ENCODE results near the gene C19orf53.

The C19orf53 gene

GRCh38 chr19:13804830-13805683, 30.8 kb downstream of the C19orf53 start:
- no peak for TF ChIP-seq ZNF384 (IDR thresholded peaks at IDR 0.05)
- TF ChIP-seq NFRKB (IDR thresholded peaks at IDR 0.05), result no peak
- no peak for TF ChIP-seq LEF1 (IDR thresholded peaks at IDR 0.05; ENCODE audit: borderline replicate concordance)
- TF ChIP-seq SUZ12 (IDR thresholded peaks at IDR 0.05), result no peak
- TF ChIP-seq HDGF (IDR thresholded peaks at IDR 0.05; ENCODE audit: borderline replicate concordance), result no peak
- no peak for TF ChIP-seq CTBP1 (IDR thresholded peaks at IDR 0.05; ENCODE audit: borderline replicate concordance)
- TF ChIP-seq FOXK2 (IDR thresholded peaks at IDR 0.05), result no peak
- TF ChIP-seq L3MBTL2 (conservative IDR thresholded peaks at IDR 0.05), result no peak
- TF ChIP-seq TARDBP (IDR thresholded peaks at IDR 0.05), result no peak
- TF ChIP-seq FOXA1 (IDR thresholded peaks at IDR 0.05), result no peak
- TF ChIP-seq FOXM1 (IDR thresholded peaks at IDR 0.05; ENCODE audit: borderline replicate concordance), result no peak
- no peak for TF ChIP-seq PKNOX1 (IDR thresholded peaks at IDR 0.05)
- no peak for TF ChIP-seq ELF4 (IDR thresholded peaks at IDR 0.05)
- no peak for TF ChIP-seq ARNT (IDR thresholded peaks at IDR 0.05)
- TF ChIP-seq SP1 (IDR thresholded peaks at IDR 0.05), result no peak
- TF ChIP-seq BHLHE40 (IDR thresholded peaks at IDR 0.05; ENCODE audit: borderline replicate concordance), result no peak
- CTCF ChIA-PET, result interaction anchor here (0.6 to 0.7 kb wide), 2 partner anchors 25 to 929 kb away, joined by 3 to 4 read pairs; no protein-coding TSS in a partner anchor
- POLR2A ChIA-PET, result no interaction called here
- DNase-seq (ENCODE audit: extremely low spot score), result no peak

- no peak for DNase-seq (ENCODE audit: extremely low spot score)
- CTCF ChIA-PET, result no interaction called here
- TF ChIP-seq LEF1 (IDR thresholded peaks at IDR 0.05; ENCODE audit: borderline replicate concordance), result no peak
- no peak for TF ChIP-seq ZNF384 (IDR thresholded peaks at IDR 0.05)
- no peak for TF ChIP-seq BHLHE40 (IDR thresholded peaks at IDR 0.05; ENCODE audit: borderline replicate concordance)
- no peak for TF ChIP-seq ELF4 (IDR thresholded peaks at IDR 0.05)
- no peak for TF ChIP-seq SP1 (IDR thresholded peaks at IDR 0.05)
- TF ChIP-seq PKNOX1 (IDR thresholded peaks at IDR 0.05), result no peak
- POLR2A ChIA-PET, result no interaction called here
Observed at GRCh38 chr19:13806728-13807127, 32.5 kb downstream of the C19orf53 start.

GRCh38 chr19:13807421-13808021, 33.3 kb downstream of the C19orf53 start:
- no peak for DNase-seq (ENCODE audit: extremely low spot score)
- ChIA-PET POLR2A (no interaction called here), CTCF (no interaction called here)
- TF ChIP-seq BHLHE40 (IDR thresholded peaks at IDR 0.05; ENCODE audit: borderline replicate concordance), result no peak
- no peak for TF ChIP-seq SP1 (IDR thresholded peaks at IDR 0.05)
- no peak for TF ChIP-seq CTBP1 (IDR thresholded peaks at IDR 0.05; ENCODE audit: borderline replicate concordance)
- TF ChIP-seq SUZ12 (IDR thresholded peaks at IDR 0.05), result no peak
- no peak for TF ChIP-seq ELF4 (IDR thresholded peaks at IDR 0.05)

GRCh38 chr19:13808856-13809255, 34.6 kb downstream of the C19orf53 start:
- no peak for DNase-seq (ENCODE audit: extremely low spot score)
- POLR2A ChIA-PET, result no interaction called here
- TF ChIP-seq FOXA1 (IDR thresholded peaks at IDR 0.05) (no peak), ZNF384 (IDR thresholded peaks at IDR 0.05) (no peak), ELF4 (IDR thresholded peaks at IDR 0.05) (no peak), BHLHE40 (IDR thresholded peaks at IDR 0.05; ENCODE audit: borderline replicate concordance) (no peak), CTBP1 (IDR thresholded peaks at IDR 0.05; ENCODE audit: borderline replicate concordance) (no peak)
- CTCF ChIA-PET, result no interaction called here

GRCh38 chr19:13812544-13812943, 38.3 kb downstream of the C19orf53 start:
- ChIA-PET POLR2A (no interaction called here), CTCF (no interaction called here)
- no peak for DNase-seq (ENCODE audit: extremely low spot score)
- TF ChIP-seq SUZ12 (IDR thresholded peaks at IDR 0.05), result no peak
- TF ChIP-seq SP1 (IDR thresholded peaks at IDR 0.05), result no peak
- no peak for TF ChIP-seq NFRKB (IDR thresholded peaks at IDR 0.05)
- TF ChIP-seq ELF4 (IDR thresholded peaks at IDR 0.05), result no peak
- TF ChIP-seq FOXM1 (IDR thresholded peaks at IDR 0.05; ENCODE audit: borderline replicate concordance), result no peak
- TF ChIP-seq ARNT (IDR thresholded peaks at IDR 0.05), result no peak
- TF ChIP-seq FOXK2 (IDR thresholded peaks at IDR 0.05), result no peak
- TF ChIP-seq FOXA1 (IDR thresholded peaks at IDR 0.05), result no peak

GRCh38 chr19:13813147-13813546, 38.9 kb downstream of the C19orf53 start:
- no peak for TF ChIP-seq ZNF384 (IDR thresholded peaks at IDR 0.05)
- no peak for TF ChIP-seq FOXK2 (IDR thresholded peaks at IDR 0.05)
- TF ChIP-seq CTBP1 (IDR thresholded peaks at IDR 0.05; ENCODE audit: borderline replicate concordance), result no peak
- TF ChIP-seq TARDBP (IDR thresholded peaks at IDR 0.05), result no peak
- no peak for TF ChIP-seq FOXA1 (IDR thresholded peaks at IDR 0.05)
- TF ChIP-seq ELF4 (IDR thresholded peaks at IDR 0.05), result no peak
- TF ChIP-seq SP1 (IDR thresholded peaks at IDR 0.05), result no peak
- no peak for TF ChIP-seq LEF1 (IDR thresholded peaks at IDR 0.05; ENCODE audit: borderline replicate concordance)
- TF ChIP-seq NFRKB (IDR thresholded peaks at IDR 0.05), result no peak
- no peak for TF ChIP-seq FOXM1 (IDR thresholded peaks at IDR 0.05; ENCODE audit: borderline replicate concordance)
- TF ChIP-seq L3MBTL2 (conservative IDR thresholded peaks at IDR 0.05), result no peak
- no peak for TF ChIP-seq ARNT (IDR thresholded peaks at IDR 0.05)
- no peak for TF ChIP-seq SUZ12 (IDR thresholded peaks at IDR 0.05)
- TF ChIP-seq HDGF (IDR thresholded peaks at IDR 0.05; ENCODE audit: borderline replicate concordance), result no peak
- no peak for TF ChIP-seq PKNOX1 (IDR thresholded peaks at IDR 0.05)
- TF ChIP-seq BHLHE40 (IDR thresholded peaks at IDR 0.05; ENCODE audit: borderline replicate concordance), result no peak
- POLR2A ChIA-PET, result no interaction called here
- CTCF ChIA-PET, result no interaction called here
- DNase-seq (ENCODE audit: extremely low spot score), result no peak
